ENCODE data around the gene NTNG1.
A peak's percentile ranks its signal among the peaks of the same experiment; 100 is the strongest.

NTNG1 gene

GRCh38 chr1:107344268-107344760, 203.5 kb downstream of the NTNG1 start:
- Histone ChIP-seq H3K79me2 (ENCODE audit: insufficient read depth, low read length) (no peaks in the 10 kb centered on the region), H3K27ac (ENCODE audit: low read length) (no peak overlapping the region), H3K27me3 (ENCODE audit: insufficient read depth, low read length, poor library complexity) (no peaks in the 10 kb centered on the region), H3K4me3 (ENCODE audit: low read depth in 1 of 2, low read length in 2 of 2) (no peak overlapping the region), H4K20me1 (ENCODE audit: insufficient read depth, low read length) (no peaks in the 10 kb centered on the region), H3K9me3 (ENCODE audit: insufficient read depth, low read length, severe bottlenecking) (no peaks in the 10 kb centered on the region), H3K4me2 (ENCODE audit: insufficient read depth, low read length) (no peak overlapping the region), H3K36me3 (ENCODE audit: insufficient read depth, low read length) (no peaks in the 10 kb centered on the region), H3K4me1 (ENCODE audit: insufficient read depth, low read length) (no peaks in the 10 kb centered on the region), H3K9ac (ENCODE audit: low read depth, low read length) (no peak overlapping the region), H2AFZ (ENCODE audit: low read depth, low read length) (no peak overlapping the region)
- TF ChIP-seq EZH2 (IDR thresholded peaks at IDR 0.05; ENCODE audit: borderline replicate concordance, low read depth, low read length, severe bottlenecking) = no peak
- TF ChIP-seq CTCF (IDR thresholded peaks at IDR 0.05; ENCODE audit: borderline replicate concordance, extremely low read depth, low read length, poor library complexity, severe bottlenecking) = no peak
- ATAC-seq (ENCODE audit: insufficient read depth, low read depth) (no peak), DNase-seq (no peak)

GRCh38 chr1:107344836-107345235, 204.0 kb downstream of the NTNG1 start:
- Histone ChIP-seq H3K4me3 (ENCODE audit: low read depth in 1 of 2, low read length in 2 of 2) (no peak overlapping the region), H4K20me1 (ENCODE audit: insufficient read depth, low read length) (no peaks in the 10 kb centered on the region), H3K9ac (ENCODE audit: low read depth, low read length) (no peak overlapping the region), H3K79me2 (ENCODE audit: insufficient read depth, low read length) (no peaks in the 10 kb centered on the region), H3K9me3 (ENCODE audit: insufficient read depth, low read length, severe bottlenecking) (no peaks in the 10 kb centered on the region), H3K36me3 (ENCODE audit: insufficient read depth, low read length) (no peaks in the 10 kb centered on the region), H3K4me1 (ENCODE audit: insufficient read depth, low read length) (no peaks in the 10 kb centered on the region), H3K4me2 (ENCODE audit: insufficient read depth, low read length) (no peak overlapping the region), H2AFZ (ENCODE audit: low read depth, low read length) (no peak overlapping the region), H3K27me3 (ENCODE audit: insufficient read depth, low read length, poor library complexity) (no peaks in the 10 kb centered on the region), H3K27ac (ENCODE audit: low read length) (no peak overlapping the region)
- TF ChIP-seq CTCF (IDR thresholded peaks at IDR 0.05; ENCODE audit: borderline replicate concordance, extremely low read depth, low read length, poor library complexity, severe bottlenecking) (no peak), EZH2 (IDR thresholded peaks at IDR 0.05; ENCODE audit: borderline replicate concordance, low read depth, low read length, severe bottlenecking) (no peak)
- no peak for ATAC-seq (ENCODE audit: insufficient read depth, low read depth)
- no peak for DNase-seq

- ATAC-seq (ENCODE audit: insufficient read depth, low read depth) = peak; percentile 27; the same call in 1 of the 3 replicates
- H3K9me3 ChIP-seq (ENCODE audit: insufficient read depth, low read length, severe bottlenecking) = peaks cover 5% of the 10 kb centered on the region
- no peak overlapping the region for H3K27ac ChIP-seq (ENCODE audit: low read length)
- no peaks in the 10 kb centered on the region for H3K79me2 ChIP-seq (ENCODE audit: insufficient read depth, low read length)
- TF ChIP-seq CTCF (IDR thresholded peaks at IDR 0.05; ENCODE audit: borderline replicate concordance, extremely low read depth, low read length, poor library complexity, severe bottlenecking) (no peak), EZH2 (IDR thresholded peaks at IDR 0.05; ENCODE audit: borderline replicate concordance, low read depth, low read length, severe bottlenecking) (no peak)
- H3K4me3 ChIP-seq (ENCODE audit: low read depth in 1 of 2, low read length in 2 of 2) = no peak overlapping the region
- H3K4me1 ChIP-seq (ENCODE audit: insufficient read depth, low read length) = no peaks in the 10 kb centered on the region
- H3K36me3 ChIP-seq (ENCODE audit: insufficient read depth, low read length) = no peaks in the 10 kb centered on the region
- no peak for DNase-seq
- H3K9ac ChIP-seq (ENCODE audit: low read depth, low read length) = no peak overlapping the region
- no peak overlapping the region for H2AFZ ChIP-seq (ENCODE audit: low read depth, low read length)
- no peaks in the 10 kb centered on the region for H4K20me1 ChIP-seq (ENCODE audit: insufficient read depth, low read length)
- no peak overlapping the region for H3K4me2 ChIP-seq (ENCODE audit: insufficient read depth, low read length)
- H3K27me3 ChIP-seq (ENCODE audit: insufficient read depth, low read length, poor library complexity) = no peaks in the 10 kb centered on the region
Measured at GRCh38 chr1:107352850-107353249, 212.0 kb downstream of the NTNG1 start.

- no peak for DNase-seq
- Histone ChIP-seq H2AFZ (ENCODE audit: low read depth, low read length) (no peak overlapping the region), H3K27ac (ENCODE audit: low read length) (no peak overlapping the region), H3K79me2 (ENCODE audit: insufficient read depth, low read length) (no peaks in the 10 kb centered on the region), H3K4me3 (ENCODE audit: low read depth in 1 of 2, low read length in 2 of 2) (no peak overlapping the region), H3K4me1 (ENCODE audit: insufficient read depth, low read length) (no peaks in the 10 kb centered on the region), H4K20me1 (ENCODE audit: insufficient read depth, low read length) (no peaks in the 10 kb centered on the region), H3K4me2 (ENCODE audit: insufficient read depth, low read length) (no peak overlapping the region), H3K36me3 (ENCODE audit: insufficient read depth, low read length) (no peaks in the 10 kb centered on the region), H3K9ac (ENCODE audit: low read depth, low read length) (no peak overlapping the region), H3K9me3 (ENCODE audit: insufficient read depth, low read length, severe bottlenecking) (no peaks in the 10 kb centered on the region), H3K27me3 (ENCODE audit: insufficient read depth, low read length, poor library complexity) (no peaks in the 10 kb centered on the region)
- ATAC-seq (ENCODE audit: insufficient read depth, low read depth) = no peak
- TF ChIP-seq CTCF (IDR thresholded peaks at IDR 0.05; ENCODE audit: borderline replicate concordance, extremely low read depth, low read length, poor library complexity, severe bottlenecking) = no peak
- no peak for TF ChIP-seq EZH2 (IDR thresholded peaks at IDR 0.05; ENCODE audit: borderline replicate concordance, low read depth, low read length, severe bottlenecking)
Measured at GRCh38 chr1:107357376-107357775, 216.5 kb downstream of the NTNG1 start.

Data from DND-41 (cell line).